ENCODE results near the gene SPEF2.
"Not testable (repeated sequence)": the region's sequence is repeated elsewhere in the genome, so short reads cannot be mapped to it uniquely, and the experiment has no call there.

SPEF2 gene

GRCh38 chr5:35656721-35657120, 39.1 kb downstream of the SPEF2 start:
- no peak for DNase-seq

GRCh38 chr5:35657877-35658276, 40.2 kb downstream of the SPEF2 start:
- no peak for DNase-seq

GRCh38 chr5:35659556-35659955, 41.9 kb downstream of the SPEF2 start:
- no peak for DNase-seq

GRCh38 chr5:35660451-35660850, 42.8 kb downstream of the SPEF2 start:
- DNase-seq = no peak

- DNase-seq = no peak
Observed at GRCh38 chr5:35664584-35664983, 46.9 kb downstream of the SPEF2 start.

GRCh38 chr5:35665096-35665495, 47.4 kb downstream of the SPEF2 start:
- no peak for DNase-seq

- DNase-seq = no peak
Observed at GRCh38 chr5:35668319-35668718, 50.7 kb downstream of the SPEF2 start.

- DNase-seq = no peak
Observed at GRCh38 chr5:35668794-35669193, 51.1 kb downstream of the SPEF2 start.

- DNase-seq = no peak
Observed at GRCh38 chr5:35671541-35672295, 54.1 kb downstream of the SPEF2 start.

GRCh38 chr5:35672296-35672655, 54.6 kb downstream of the SPEF2 start:
- not testable (repeated sequence) for DNase-seq

GRCh38 chr5:35672995-35673394, 55.3 kb downstream of the SPEF2 start:
- no peak for DNase-seq

GRCh38 chr5:35674049-35674448, 56.4 kb downstream of the SPEF2 start:
- DNase-seq = no peak

- DNase-seq = no peak
Observed at GRCh38 chr5:35675392-35675791, 57.7 kb downstream of the SPEF2 start.

GRCh38 chr5:35677878-35678277, 60.2 kb downstream of the SPEF2 start:
- DNase-seq = no peak

- DNase-seq = no peak
Observed at GRCh38 chr5:35678661-35679060, 61.0 kb downstream of the SPEF2 start.

GRCh38 chr5:35679357-35679756, 61.7 kb downstream of the SPEF2 start:
- no peak for DNase-seq

- no peak for DNase-seq
Observed at GRCh38 chr5:35681911-35682310, 64.2 kb downstream of the SPEF2 start.

GRCh38 chr5:35683466-35683865, 65.8 kb downstream of the SPEF2 start:
- DNase-seq = no peak

GRCh38 chr5:35685161-35685560, 67.5 kb downstream of the SPEF2 start:
- no peak for DNase-seq

- no peak for DNase-seq
Observed at GRCh38 chr5:35687961-35688360, 70.3 kb downstream of the SPEF2 start.

GRCh38 chr5:35694481-35694880, 76.8 kb downstream of the SPEF2 start:
- DNase-seq = no peak

GRCh38 chr5:35698047-35698808, 80.6 kb downstream of the SPEF2 start:
- no peak for DNase-seq

- no peak for DNase-seq
Observed at GRCh38 chr5:35707659-35708058, 90.0 kb downstream of the SPEF2 start.

- no peak for DNase-seq
Observed at GRCh38 chr5:35709688-35710087, 92.0 kb downstream of the SPEF2 start.

- DNase-seq = no peak
Observed at GRCh38 chr5:35717718-35718117, 100.1 kb downstream of the SPEF2 start.

Data from activated CD4-positive, alpha-beta T cell treated with anti-CD3 and anti-CD28 coated beads for 1 hour (primary cell).